Measurements from ENCODE around the gene AP4E1.

DNA sequence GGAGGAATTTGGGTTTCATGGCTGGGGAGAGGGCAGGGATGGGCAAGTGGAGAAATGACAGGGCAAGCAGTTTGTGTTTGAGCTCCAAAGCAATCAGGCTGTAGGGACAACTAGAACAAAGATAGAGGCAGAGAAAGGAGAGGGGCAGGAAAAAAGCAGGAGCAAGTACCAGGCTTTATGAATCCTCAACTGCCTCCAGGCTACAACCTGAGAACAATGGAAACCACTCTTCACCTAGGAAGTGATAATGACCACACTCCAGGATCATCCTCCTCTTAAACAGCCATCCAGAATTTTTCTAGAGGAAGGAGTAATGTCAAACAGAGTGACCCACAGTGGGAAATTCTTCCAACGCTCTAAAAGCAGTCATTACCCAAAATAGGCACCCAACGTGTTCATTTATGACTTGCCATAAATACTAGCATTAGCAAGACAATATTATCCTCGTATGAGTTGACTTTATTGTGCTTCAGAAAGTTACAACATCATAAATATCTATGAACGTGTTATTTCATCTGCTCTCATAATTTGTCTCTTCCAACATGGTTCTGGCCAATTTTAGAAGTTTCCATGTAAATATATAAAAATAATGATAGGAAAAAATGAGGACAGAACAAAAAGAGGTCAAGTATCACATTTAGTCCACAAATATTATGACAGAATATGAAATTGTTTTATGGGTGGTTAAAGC is 135.7 kb downstream of the AP4E1 start:
- TF ChIP-seq CTCF (IDR thresholded peaks at IDR 0.05; ENCODE audit: insufficient read depth, low read length) (no peak), POLR2AphosphoS5 (IDR thresholded peaks at IDR 0.05; ENCODE audit: low read depth) (no peak)
